Adipocyte (in vitro differentiated cells): Measurements from ENCODE around the gene HNRNPLL.

Experiments
- DNase-seq: peaks from one replicate; pipeline ENCODE4 v3.0.0-alpha.2; 2015; ENCODE audit warnings: low read depth
- H3K27me3 ChIP-seq: replicated peaks from 2 replicates; pipeline ENCODE4 v1.7.0; 2013; ENCODE audit warnings: mild to moderate bottlenecking, low read length, moderate library complexity; ENCODE audit not compliant: control insufficient read depth, insufficient read depth
- H3K36me3 ChIP-seq: 2 replicates; pipeline ENCODE4 v1.7.0; 2013; ENCODE audit warnings: low read length, mild to moderate bottlenecking, moderate library complexity; ENCODE audit not compliant: control insufficient read depth, insufficient read depth, severe bottlenecking
- H3K4me1 ChIP-seq: 2 replicates; pipeline ENCODE4 v1.7.0; 2013; ENCODE audit warnings: mild to moderate bottlenecking, low read length, moderate library complexity; ENCODE audit not compliant: control insufficient read depth, insufficient read depth
- H3K4me3 ChIP-seq: 2 replicates; pipeline ENCODE4 v1.7.0; 2013; ENCODE audit warnings: mild to moderate bottlenecking, low read length, moderate library complexity
- H3K9ac ChIP-seq: 2 replicates; pipeline ENCODE4 v1.7.0; 2013; ENCODE audit warnings: mild to moderate bottlenecking, low read length, moderate library complexity
- H3K9me3 ChIP-seq: 2 replicates; pipeline ENCODE4 v1.7.0; 2013; ENCODE audit warnings: mild to moderate bottlenecking, low read length, moderate library complexity; ENCODE audit not compliant: control insufficient read depth

HNRNPLL gene

DNA sequence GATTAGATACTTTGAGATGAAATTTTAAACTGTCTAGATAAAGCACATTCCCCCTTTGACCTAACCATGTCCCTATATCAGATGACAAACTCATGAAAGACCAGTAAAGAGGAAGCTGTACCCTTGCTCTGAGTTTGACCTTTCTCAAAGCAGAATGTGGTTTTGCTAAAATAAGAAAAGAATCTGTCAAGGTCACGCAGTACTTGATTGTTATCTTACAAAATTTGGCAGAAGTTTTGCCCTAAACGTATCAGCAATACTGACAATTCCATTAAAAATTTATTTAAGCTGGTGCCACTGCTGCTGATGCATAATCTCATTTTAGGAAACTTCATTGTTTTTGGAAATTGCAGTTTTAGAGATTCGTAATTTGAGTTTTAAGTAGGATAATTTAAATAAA, 32.0 kb upstream of the HNRNPLL start:
- H3K9me3 ChIP-seq = no peaks in the 10 kb centered on the region
- no peak overlapping the region for H3K9ac ChIP-seq
- H3K4me1 ChIP-seq = no peaks in the 10 kb centered on the region
- no peaks in the 10 kb centered on the region for H3K36me3 ChIP-seq
- no peak overlapping the region for H3K4me3 ChIP-seq
- H3K27me3 ChIP-seq = no peaks in the 10 kb centered on the region
- DNase-seq = no peak

DNA sequence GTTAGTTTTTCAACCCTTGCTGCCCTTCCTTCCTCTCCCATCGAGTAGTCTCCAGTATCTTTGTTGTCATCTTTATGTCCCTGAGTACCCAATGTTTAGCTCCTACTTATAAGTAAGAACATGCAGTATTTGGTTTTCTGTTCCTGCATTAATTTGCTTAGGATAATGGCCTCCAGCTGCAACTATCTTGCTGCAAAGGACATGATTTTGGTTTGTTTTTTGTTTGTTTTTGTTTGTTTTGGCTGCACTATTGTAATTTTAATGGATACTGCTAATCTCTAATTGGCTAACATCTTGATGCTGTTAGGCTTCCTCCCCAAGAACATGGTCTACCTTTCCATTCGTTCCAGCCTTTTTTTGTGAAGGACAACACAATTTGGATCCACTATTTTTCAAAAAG, 31.2 kb upstream of the HNRNPLL start:
- no peaks in the 10 kb centered on the region for H3K36me3 ChIP-seq

DNA sequence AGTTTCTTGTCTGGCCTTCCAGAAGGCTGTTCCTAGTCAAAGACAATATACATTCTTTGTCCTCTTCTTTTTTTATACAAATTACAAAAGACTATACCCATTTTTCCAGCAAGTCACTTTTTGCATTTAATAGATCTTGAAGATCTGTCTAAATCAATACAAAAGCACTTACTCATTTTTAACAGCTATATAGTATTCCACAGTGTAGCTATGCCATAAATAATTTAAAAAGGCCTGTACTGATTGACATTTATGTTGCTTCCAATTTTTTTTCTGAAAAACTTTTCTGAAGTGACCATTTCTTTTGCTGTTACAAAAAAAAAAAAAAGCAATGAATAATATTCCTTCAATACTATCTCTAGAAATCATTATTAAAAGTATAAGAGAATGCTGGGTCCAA, 30.3 kb upstream of the HNRNPLL start:
- no peak for DNase-seq
- no peak overlapping the region for H3K4me3 ChIP-seq
- no peak overlapping the region for H3K9ac ChIP-seq
- no peaks in the 10 kb centered on the region for H3K4me1 ChIP-seq
- no peaks in the 10 kb centered on the region for H3K9me3 ChIP-seq
- no peaks in the 10 kb centered on the region for H3K36me3 ChIP-seq
- peaks cover under 1% of the 10 kb centered on the region for H3K27me3 ChIP-seq

More for the DNA sequence above, 31.2 kb upstream of the HNRNPLL start:
- no peaks in the 10 kb centered on the region for H3K4me1 ChIP-seq
- H3K4me3 ChIP-seq = no peak overlapping the region
- H3K9me3 ChIP-seq = no peaks in the 10 kb centered on the region
- no peak for DNase-seq
- H3K9ac ChIP-seq = no peak overlapping the region
- H3K27me3 ChIP-seq = no peaks in the 10 kb centered on the region

DNA sequence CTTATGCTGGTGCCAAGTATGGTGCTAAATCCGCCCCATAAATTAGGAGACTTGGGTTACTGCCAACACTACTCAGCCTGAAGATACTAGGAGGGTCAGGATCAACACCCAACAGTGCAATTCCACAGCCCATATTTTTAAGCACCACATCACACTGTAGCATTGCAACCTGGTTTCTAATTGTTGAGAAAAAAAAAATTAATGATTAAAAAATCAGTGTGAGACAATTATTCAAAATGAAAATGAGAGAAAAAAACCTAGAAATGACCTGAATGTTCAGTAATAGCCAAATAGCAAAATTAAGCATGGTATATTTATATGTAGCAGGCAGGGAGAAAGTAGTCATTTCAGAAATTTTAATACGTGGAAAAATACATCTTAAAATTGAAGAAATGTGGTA, 29.2 kb upstream of the HNRNPLL start:
- H3K27me3 ChIP-seq = peaks cover 3% of the 10 kb centered on the region
- no peaks in the 10 kb centered on the region for H3K9me3 ChIP-seq
- no peak overlapping the region for H3K4me3 ChIP-seq
- H3K4me1 ChIP-seq = no peaks in the 10 kb centered on the region
- H3K9ac ChIP-seq = no peak overlapping the region
- DNase-seq = no peak
- H3K36me3 ChIP-seq = no peaks in the 10 kb centered on the region

DNA sequence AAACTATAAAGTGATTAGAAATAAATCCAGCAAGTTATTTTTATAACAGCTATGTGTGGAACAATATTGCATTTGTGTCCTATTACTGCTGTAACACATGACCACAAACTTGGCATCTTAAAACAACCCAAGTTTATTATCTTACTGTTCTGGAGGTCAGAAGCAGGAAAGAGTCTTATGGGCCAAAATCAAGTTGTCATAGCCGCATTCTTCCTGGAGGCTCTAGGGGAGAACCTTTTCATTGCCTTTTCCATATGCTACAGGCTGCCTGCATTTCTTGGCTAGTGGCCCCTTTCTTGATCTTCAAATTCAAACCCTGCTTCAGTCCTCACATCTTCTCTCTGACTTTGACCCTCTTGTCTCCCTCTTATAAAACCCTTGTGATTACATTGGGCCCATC, 27.0 kb upstream of the HNRNPLL start:
- Histone ChIP-seq H3K9me3 (no peaks in the 10 kb centered on the region), H3K4me1 (no peaks in the 10 kb centered on the region), H3K27me3 (peaks cover 10% of the 10 kb centered on the region), H3K4me3 (no peak overlapping the region), H3K9ac (no peak overlapping the region), H3K36me3 (no peaks in the 10 kb centered on the region)
- DNase-seq = no peak

DNA sequence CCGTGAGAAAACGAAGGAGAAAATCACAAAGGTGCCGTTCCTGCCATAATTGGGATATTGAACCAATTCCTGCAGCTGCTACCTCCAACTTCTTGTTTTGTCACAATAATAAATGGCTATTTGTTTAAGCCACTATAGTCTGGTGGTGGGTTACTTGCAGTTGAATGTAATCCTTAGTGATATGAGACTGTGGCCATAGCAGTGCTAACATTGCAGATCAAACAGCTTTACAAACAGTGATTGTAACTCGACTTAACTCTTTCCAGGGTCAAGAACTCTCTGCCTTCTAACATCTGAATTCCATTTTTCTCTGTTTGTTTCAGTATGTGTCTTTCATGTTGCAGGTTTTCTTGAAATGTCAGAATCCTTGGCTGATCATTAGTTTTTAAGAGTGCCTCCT, 24.7 kb upstream of the HNRNPLL start:
- Histone ChIP-seq H3K9me3 (no peaks in the 10 kb centered on the region), H3K27me3 (peaks cover 10% of the 10 kb centered on the region)

DNA sequence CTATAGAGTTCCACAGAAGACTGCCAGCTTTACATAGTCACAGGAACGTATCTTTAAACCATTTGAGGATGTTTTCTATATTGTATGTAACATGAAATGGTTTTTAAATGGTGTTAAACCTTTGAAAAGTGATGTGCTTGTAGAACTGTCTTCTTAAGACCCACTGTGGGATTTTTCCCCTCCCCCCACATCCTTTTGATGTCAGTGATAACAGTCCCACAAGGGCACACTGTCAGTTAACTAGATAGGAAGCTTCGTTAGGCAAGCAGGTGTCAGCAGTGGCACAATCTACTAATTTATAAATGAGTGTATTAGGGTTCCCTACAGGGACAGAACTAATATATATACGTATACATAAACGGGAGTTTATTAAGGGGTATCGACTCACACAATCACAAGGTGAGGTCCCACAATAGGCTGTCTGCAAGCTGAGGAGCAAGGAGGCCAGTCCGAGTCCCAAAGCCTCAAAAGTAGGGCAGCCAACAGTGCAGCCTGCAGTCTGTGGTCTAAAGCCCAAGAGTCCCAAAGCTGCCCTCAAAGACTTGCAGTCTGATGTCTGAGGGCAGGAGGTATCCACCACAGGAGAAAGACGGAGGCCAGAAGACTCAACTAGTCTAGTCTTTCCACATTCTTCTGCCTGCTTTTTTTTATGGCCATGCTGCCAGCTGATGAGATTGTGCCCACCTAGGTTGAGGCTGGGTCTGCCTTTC, 23.8 kb upstream of the HNRNPLL start:
- H3K36me3 ChIP-seq = no peaks in the 10 kb centered on the region
- H3K9ac ChIP-seq = no peak overlapping the region
- no peaks in the 10 kb centered on the region for H3K9me3 ChIP-seq
- no peak for DNase-seq
- no peak overlapping the region for H3K4me3 ChIP-seq
- H3K27me3 ChIP-seq = peaks cover 10% of the 10 kb centered on the region
- no peaks in the 10 kb centered on the region for H3K4me1 ChIP-seq

More for the DNA sequence above, 24.7 kb upstream of the HNRNPLL start:
- H3K36me3 ChIP-seq = no peaks in the 10 kb centered on the region
- H3K9ac ChIP-seq = no peak overlapping the region
- no peaks in the 10 kb centered on the region for H3K4me1 ChIP-seq
- H3K4me3 ChIP-seq = no peak overlapping the region
- no peak for DNase-seq

DNA sequence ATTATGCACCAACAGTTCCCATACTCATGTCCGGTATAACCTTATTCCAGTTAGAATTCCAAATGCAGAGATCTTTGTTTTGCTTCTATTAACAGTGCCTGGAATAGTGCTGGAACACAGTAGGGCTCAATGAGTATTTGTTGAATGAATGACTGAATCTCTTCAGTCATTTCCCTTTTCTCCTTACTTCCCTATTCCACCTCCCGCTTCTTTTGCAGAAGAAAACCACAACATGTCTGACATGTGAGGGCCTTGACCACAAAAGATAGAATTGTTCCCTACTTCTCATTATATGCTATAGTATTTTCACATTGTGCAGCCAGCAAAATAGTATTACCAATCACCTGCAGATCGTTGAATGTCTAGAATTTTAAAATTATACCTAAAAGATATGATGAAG, 19.5 kb upstream of the HNRNPLL start:
- H3K36me3 ChIP-seq = no peaks in the 10 kb centered on the region
- H3K27me3 ChIP-seq = peaks cover 6% of the 10 kb centered on the region
- H3K4me3 ChIP-seq = no peak overlapping the region
- DNase-seq = no peak
- H3K4me1 ChIP-seq = peaks cover 12% of the 10 kb centered on the region
- H3K9ac ChIP-seq = no peak overlapping the region
- H3K9me3 ChIP-seq = no peaks in the 10 kb centered on the region

DNA sequence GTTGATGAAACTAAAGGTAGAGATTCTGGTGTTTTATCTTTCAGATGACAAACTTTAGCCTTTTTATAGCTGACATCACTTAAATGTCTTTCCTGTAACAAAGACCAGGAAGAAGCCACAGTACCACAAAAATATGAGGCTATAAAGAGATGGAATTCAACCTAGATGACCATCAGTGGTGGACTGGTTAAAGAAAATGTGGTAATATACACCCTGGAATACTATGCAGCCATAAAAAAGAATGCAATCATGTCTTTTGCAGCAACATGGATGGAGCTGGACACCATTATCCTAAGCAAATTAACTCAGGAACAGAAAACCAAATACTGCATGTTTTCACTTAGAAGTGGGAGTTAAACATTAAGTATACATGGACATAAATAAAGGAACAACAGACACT, 18.3 kb upstream of the HNRNPLL start:
- no peaks in the 10 kb centered on the region for H3K36me3 ChIP-seq
- DNase-seq = no peak
- H3K27me3 ChIP-seq = no peaks in the 10 kb centered on the region
- H3K9me3 ChIP-seq = no peaks in the 10 kb centered on the region
- H3K4me1 ChIP-seq = peaks cover 19% of the 10 kb centered on the region
- no peak overlapping the region for H3K9ac ChIP-seq
- H3K4me3 ChIP-seq = no peak overlapping the region

DNA sequence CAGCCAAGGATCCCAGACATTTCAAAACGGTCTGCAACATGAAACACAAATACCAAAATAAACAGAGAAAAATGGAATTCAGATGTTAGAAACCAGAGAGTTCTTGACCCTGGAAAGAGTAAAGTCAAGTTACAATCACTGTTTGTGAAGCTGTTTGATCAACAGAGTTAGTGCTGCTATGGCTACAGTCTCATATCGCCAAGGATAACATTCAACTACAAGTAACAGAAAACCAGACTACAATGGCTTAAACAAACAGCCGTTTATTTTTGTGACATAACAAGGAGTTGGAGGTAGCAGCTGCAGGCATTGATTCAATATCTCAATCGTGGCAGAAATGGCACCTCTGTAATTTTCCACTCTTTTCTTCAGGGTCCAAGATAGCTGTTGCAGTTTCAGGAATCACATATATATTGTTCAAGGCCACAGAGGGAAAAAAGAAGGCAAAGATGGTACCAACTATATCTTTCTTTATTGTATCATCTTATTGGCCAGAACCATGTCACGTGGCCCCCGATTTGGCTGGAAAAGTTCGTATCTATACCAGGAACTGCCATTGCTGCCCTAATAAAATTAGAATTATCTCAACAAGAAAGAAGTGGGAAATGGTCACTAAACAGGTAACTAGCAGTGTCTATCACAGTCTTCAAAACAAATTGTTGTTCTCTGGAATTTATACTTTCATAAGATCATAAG, 17.7 kb upstream of the HNRNPLL start:
- Histone ChIP-seq H3K9ac (no peak overlapping the region), H3K4me3 (no peak overlapping the region), H3K36me3 (no peaks in the 10 kb centered on the region), H3K27me3 (no peaks in the 10 kb centered on the region), H3K4me1 (peaks cover 24% of the 10 kb centered on the region), H3K9me3 (no peaks in the 10 kb centered on the region)
- DNase-seq = peak; percentile 93

DNA sequence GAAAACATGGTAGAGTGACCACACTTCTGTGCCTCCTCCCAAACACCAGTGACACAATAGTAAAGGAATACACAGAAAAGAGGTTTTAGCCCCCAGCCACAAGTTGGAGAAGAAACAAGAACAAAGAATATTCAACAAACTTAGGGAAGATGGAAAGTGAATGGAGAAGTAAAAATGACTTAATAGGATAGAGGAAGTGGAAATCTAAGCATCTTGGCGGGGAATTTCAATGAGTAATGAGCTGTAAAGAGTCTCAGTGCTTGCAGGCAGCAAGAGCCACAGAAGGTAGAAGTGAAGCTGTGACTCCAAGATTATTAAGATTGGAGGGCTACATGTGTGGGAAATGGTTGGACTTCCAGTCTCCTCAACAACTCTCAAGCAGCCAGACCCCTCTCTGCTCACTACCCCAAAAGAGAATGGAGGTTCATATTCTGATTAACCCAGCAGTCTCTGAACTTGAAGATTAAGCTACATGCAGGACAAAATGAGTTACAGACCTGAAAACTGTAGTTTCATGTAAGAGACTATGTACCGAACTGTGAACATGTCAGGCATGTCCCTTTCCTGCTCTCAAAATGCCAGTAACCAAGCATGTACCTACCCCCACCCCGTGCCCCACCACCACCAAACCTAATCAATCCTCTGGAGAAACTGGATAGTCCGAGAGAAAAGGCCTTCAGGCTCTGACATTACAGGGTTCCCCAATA, 16.9 kb upstream of the HNRNPLL start:
- H3K9ac ChIP-seq = no peak overlapping the region
- H3K4me3 ChIP-seq = no peak overlapping the region
- no peaks in the 10 kb centered on the region for H3K9me3 ChIP-seq
- DNase-seq = peak; percentile 61
- peaks cover 29% of the 10 kb centered on the region for H3K4me1 ChIP-seq
- H3K27me3 ChIP-seq = no peaks in the 10 kb centered on the region
- H3K36me3 ChIP-seq = no peaks in the 10 kb centered on the region
